NT2/D1 (cell line): ENCODE measurements around the gene TMBIM1.

Experiments
- SUZ12 ChIP-seq: IDR thresholded peaks from 2 replicates; pipeline ENCODE4 v1.6.1; 2011; ENCODE audit not compliant: insufficient read length, insufficient read depth; ENCODE audit errors: extremely low read depth
- YY1 ChIP-seq: IDR thresholded peaks from 2 replicates; pipeline ENCODE4 v1.6.1; 2011; ENCODE audit not compliant: insufficient read length, insufficient read depth
- ZNF274 ChIP-seq: IDR thresholded peaks from 2 replicates; pipeline ENCODE4 v1.6.1; 2011; ENCODE audit warnings: mild to moderate bottlenecking, low read depth, low read length

DNA sequence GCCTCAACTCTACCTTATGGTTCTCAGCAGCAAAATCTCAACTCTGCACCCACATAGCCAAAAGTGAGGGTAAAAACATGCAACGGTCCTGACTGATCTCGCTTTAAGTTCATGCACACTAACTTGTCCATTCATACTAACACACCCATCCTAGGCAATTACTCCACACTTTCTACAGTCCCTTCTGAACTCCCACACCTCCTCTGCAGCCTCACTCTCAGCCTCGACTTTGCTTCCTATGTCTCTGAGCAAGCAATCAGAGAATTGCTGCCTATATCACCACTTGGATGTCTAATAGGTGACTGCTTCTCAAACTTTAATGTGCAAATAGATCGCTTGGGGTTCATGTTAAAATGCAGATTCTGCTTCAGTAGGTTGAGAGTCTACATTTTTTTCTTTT is 7.8 kb upstream of the TMBIM1 start:
- no peak for TF ChIP-seq YY1
- TF ChIP-seq ZNF274: no peak
- no peak for TF ChIP-seq SUZ12
